Measurements from ENCODE around the gene GDPD5.

Gene GDPD5

GRCh38 chr11:75432911-75433321 lies 92.8 kb downstream of the GDPD5 start, which contains the start of gene KLHL35:
TSS of gene KLHL35 (minus strand) at chr11:75433203. CDS start at chr11:75430629, 2,574 bp downstream.
- Histone ChIP-seq H3K36me3 (ENCODE audit: insufficient read depth, low read length) (no peaks in the 10 kb centered on the region), H3K4me2 (ENCODE audit: low read length) (no peak within 1 kb of the TSS), H3K4me1 (ENCODE audit: control insufficient read depth, insufficient read depth, low read length) (peaks cover 13% of the 10 kb centered on the region), H3K9ac (ENCODE audit: low read depth, low read length) (no peak within 1 kb of the TSS), H3K9me3 (replicated peaks; ENCODE audit: low read length) (peaks cover 6% of the 10 kb centered on the region), H3K4me3 (ENCODE audit: low read length) (no peak within 1 kb of the TSS), H3K27me3 (ENCODE audit: control insufficient read depth, insufficient read depth, low read length) (peaks cover 36% of the 10 kb centered on the region)

DNA sequence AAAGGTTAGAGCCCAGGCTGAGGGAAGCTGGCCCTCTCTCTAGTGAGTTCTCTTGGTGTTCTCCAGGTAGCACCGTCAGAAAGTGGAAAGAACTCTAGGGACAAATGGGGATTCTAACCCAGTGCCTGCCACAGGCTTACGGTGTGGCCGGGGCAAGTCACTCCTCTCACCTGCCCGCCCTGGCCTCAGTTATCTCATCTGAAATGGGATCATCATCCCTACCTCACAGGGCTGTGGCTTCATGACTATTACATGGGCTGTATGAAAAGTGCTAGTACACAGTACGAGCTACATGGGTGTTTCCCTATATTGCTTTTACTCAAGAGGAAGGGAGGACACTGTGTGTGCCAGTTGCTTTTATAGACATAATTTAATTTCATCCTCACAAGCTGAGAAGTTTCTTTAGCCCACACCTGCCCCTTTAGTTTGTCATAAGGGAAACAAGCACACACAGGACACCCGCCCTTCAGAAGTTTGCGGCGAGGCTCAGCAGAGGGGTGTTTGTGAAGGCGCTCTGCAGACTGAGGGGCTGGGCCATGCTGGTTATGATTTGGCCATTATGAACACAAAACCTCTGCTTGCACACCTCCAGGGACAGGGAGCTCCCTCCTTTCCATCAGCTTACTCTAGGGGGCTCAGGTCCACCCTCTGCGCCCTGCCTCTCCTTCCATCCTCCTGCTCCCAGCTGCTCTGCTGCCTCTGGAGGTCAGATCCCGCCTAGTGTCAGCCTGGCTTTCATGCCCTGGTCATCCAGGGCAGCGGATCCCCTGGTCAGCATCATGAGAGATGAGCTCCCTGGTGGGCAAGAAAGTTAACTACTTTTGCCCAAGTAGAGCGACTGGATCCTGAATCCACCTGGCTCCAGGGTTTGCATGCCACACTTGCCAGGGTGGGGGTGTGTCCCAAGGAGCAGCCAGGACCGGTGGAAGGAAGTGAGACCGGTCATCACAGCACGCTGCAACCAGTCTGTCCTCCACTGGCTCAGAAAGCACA lies 93.9 kb downstream of the GDPD5 start:
- no peak overlapping the region for H3K4me2 ChIP-seq (ENCODE audit: low read length)
- H3K27me3 ChIP-seq (ENCODE audit: control insufficient read depth, insufficient read depth, low read length): peaks cover 36% of the 10 kb centered on the region
- H3K4me3 ChIP-seq (ENCODE audit: low read length): no peak overlapping the region

GRCh38 chr11:75430714-75431532 lies 94.8 kb downstream of the GDPD5 start:
- Histone ChIP-seq H3K4me2 (ENCODE audit: low read length) (peak overlapping the region; percentile 89), H3K4me3 (ENCODE audit: low read length) (peak overlapping the region; percentile 71), H3K4me1 (ENCODE audit: control insufficient read depth, insufficient read depth, low read length) (peaks cover 13% of the 10 kb centered on the region), H3K27me3 (ENCODE audit: control insufficient read depth, insufficient read depth, low read length) (peaks cover 36% of the 10 kb centered on the region), H3K9ac (ENCODE audit: low read depth, low read length) (peak overlapping the region; percentile 51), H3K36me3 (ENCODE audit: insufficient read depth, low read length) (no peaks in the 10 kb centered on the region), H3K9me3 (replicated peaks; ENCODE audit: low read length) (peaks cover 6% of the 10 kb centered on the region)

More for the DNA sequence above, 93.9 kb downstream of the GDPD5 start:
- Histone ChIP-seq H3K9me3 (replicated peaks; ENCODE audit: low read length) (peaks cover 6% of the 10 kb centered on the region), H3K9ac (ENCODE audit: low read depth, low read length) (no peak overlapping the region), H3K4me1 (ENCODE audit: control insufficient read depth, insufficient read depth, low read length) (peaks cover 13% of the 10 kb centered on the region), H3K36me3 (ENCODE audit: insufficient read depth, low read length) (no peaks in the 10 kb centered on the region)

- peak overlapping the region; percentile 89 for H3K4me2 ChIP-seq (ENCODE audit: low read length)
- H3K36me3 ChIP-seq (ENCODE audit: insufficient read depth, low read length): no peaks in the 10 kb centered on the region
- H3K4me1 ChIP-seq (ENCODE audit: control insufficient read depth, insufficient read depth, low read length): peaks cover 13% of the 10 kb centered on the region
- H3K9me3 ChIP-seq (replicated peaks; ENCODE audit: low read length): peaks cover 6% of the 10 kb centered on the region
- H3K27me3 ChIP-seq (ENCODE audit: control insufficient read depth, insufficient read depth, low read length): peaks cover 36% of the 10 kb centered on the region
- H3K9ac ChIP-seq (ENCODE audit: low read depth, low read length): peak overlapping the region; percentile 51
- peak overlapping the region; percentile 71 for H3K4me3 ChIP-seq (ENCODE audit: low read length)
These were observed 95.6 kb downstream of the GDPD5 start for GRCh38 chr11:75429902-75430713.

GRCh38 chr11:75429641-75429901 lies 96.2 kb downstream of the GDPD5 start:
- Histone ChIP-seq H3K27me3 (ENCODE audit: control insufficient read depth, insufficient read depth, low read length) (peaks cover 36% of the 10 kb centered on the region), H3K9ac (ENCODE audit: low read depth, low read length) (no peak overlapping the region), H3K4me1 (ENCODE audit: control insufficient read depth, insufficient read depth, low read length) (peaks cover 13% of the 10 kb centered on the region), H3K9me3 (replicated peaks; ENCODE audit: low read length) (peaks cover 6% of the 10 kb centered on the region), H3K4me3 (ENCODE audit: low read length) (peak overlapping the region; percentile 71), H3K4me2 (ENCODE audit: low read length) (peak overlapping the region; percentile 89), H3K36me3 (ENCODE audit: insufficient read depth, low read length) (no peaks in the 10 kb centered on the region)

GRCh38 chr11:75428989-75429640 lies 96.6 kb downstream of the GDPD5 start:
- H3K9ac ChIP-seq (ENCODE audit: low read depth, low read length): no peak overlapping the region
- H3K9me3 ChIP-seq (replicated peaks; ENCODE audit: low read length): peaks cover 6% of the 10 kb centered on the region
- H3K4me2 ChIP-seq (ENCODE audit: low read length): peak overlapping the region; percentile 89
- H3K4me3 ChIP-seq (ENCODE audit: low read length): peak overlapping the region; percentile 71
- H3K36me3 ChIP-seq (ENCODE audit: insufficient read depth, low read length): no peaks in the 10 kb centered on the region
- H3K4me1 ChIP-seq (ENCODE audit: control insufficient read depth, insufficient read depth, low read length): peaks cover 13% of the 10 kb centered on the region
- peaks cover 36% of the 10 kb centered on the region for H3K27me3 ChIP-seq (ENCODE audit: control insufficient read depth, insufficient read depth, low read length)

- peaks cover 13% of the 10 kb centered on the region for H3K4me1 ChIP-seq (ENCODE audit: control insufficient read depth, insufficient read depth, low read length)
- peak overlapping the region; percentile 32 for H3K9ac ChIP-seq (ENCODE audit: low read depth, low read length)
- H3K36me3 ChIP-seq (ENCODE audit: insufficient read depth, low read length): peaks cover under 1% of the 10 kb centered on the region
- peak overlapping the region; percentile 63 for H3K4me3 ChIP-seq (ENCODE audit: low read length)
- peaks cover 32% of the 10 kb centered on the region for H3K27me3 ChIP-seq (ENCODE audit: control insufficient read depth, insufficient read depth, low read length)
- H3K4me2 ChIP-seq (ENCODE audit: low read length): peak overlapping the region; percentile 82
- peaks cover 6% of the 10 kb centered on the region for H3K9me3 ChIP-seq (replicated peaks; ENCODE audit: low read length)
These were observed 97.4 kb downstream of the GDPD5 start for GRCh38 chr11:75428281-75428724.

DNA sequence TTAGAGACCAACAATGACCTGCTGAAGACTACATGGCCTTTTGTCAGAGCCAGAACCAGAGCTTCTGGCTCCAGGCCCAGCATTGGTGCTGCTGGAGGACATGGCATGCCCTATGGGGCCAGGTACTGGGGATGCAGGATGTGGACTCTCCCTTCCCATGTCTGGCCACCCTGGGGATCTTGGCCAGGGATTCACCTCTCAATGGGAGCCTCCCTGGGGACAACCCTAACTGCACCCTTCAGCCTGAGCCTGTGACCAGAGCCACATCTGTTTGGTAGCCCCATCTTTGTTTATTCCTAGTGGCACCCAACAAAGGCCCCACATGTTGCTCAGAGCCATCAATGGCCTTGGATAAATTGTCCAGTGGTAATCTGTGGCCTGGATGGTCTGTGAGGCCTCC lies 98.6 kb downstream of the GDPD5 start:
- Histone ChIP-seq H3K27me3 (ENCODE audit: control insufficient read depth, insufficient read depth, low read length) (peaks cover 20% of the 10 kb centered on the region), H3K4me2 (ENCODE audit: low read length) (no peak overlapping the region), H3K9ac (ENCODE audit: low read depth, low read length) (no peak overlapping the region), H3K4me1 (ENCODE audit: control insufficient read depth, insufficient read depth, low read length) (peaks cover 13% of the 10 kb centered on the region), H3K4me3 (ENCODE audit: low read length) (no peak overlapping the region), H3K9me3 (replicated peaks; ENCODE audit: low read length) (peaks cover 6% of the 10 kb centered on the region), H3K36me3 (ENCODE audit: insufficient read depth, low read length) (peaks cover 4% of the 10 kb centered on the region)

GRCh38 chr11:75426720-75427086 lies 99.0 kb downstream of the GDPD5 start:
- Histone ChIP-seq H3K4me1 (ENCODE audit: control insufficient read depth, insufficient read depth, low read length) (peaks cover 13% of the 10 kb centered on the region), H3K9ac (ENCODE audit: low read depth, low read length) (no peak overlapping the region), H3K4me2 (ENCODE audit: low read length) (no peak overlapping the region), H3K4me3 (ENCODE audit: low read length) (no peak overlapping the region), H3K36me3 (ENCODE audit: insufficient read depth, low read length) (peaks cover 4% of the 10 kb centered on the region), H3K9me3 (replicated peaks; ENCODE audit: low read length) (peaks cover 6% of the 10 kb centered on the region), H3K27me3 (ENCODE audit: control insufficient read depth, insufficient read depth, low read length) (peaks cover 16% of the 10 kb centered on the region)

DNA sequence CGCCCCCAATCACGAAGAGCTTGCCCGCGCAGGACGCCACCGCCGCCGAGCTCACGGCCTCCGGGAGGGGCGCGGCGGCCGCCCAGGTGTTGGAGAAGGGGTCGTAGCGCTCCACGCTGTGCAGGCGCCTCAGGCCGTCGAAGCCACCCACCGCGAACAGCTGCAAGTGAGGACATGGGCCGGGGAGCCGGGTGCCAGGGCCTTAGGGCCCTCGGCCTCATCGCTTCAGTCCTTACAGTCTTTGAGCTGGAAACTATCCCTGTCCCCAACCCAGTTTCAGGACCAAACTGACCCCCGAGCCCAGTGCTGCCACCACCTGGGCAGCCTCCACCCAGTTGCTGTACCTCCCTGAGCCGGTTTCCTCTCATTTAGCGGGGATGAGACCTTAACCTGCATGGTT lies 100.3 kb downstream of the GDPD5 start:
- peaks cover 4% of the 10 kb centered on the region for H3K36me3 ChIP-seq (ENCODE audit: insufficient read depth, low read length)
- peaks cover 3% of the 10 kb centered on the region for H3K27me3 ChIP-seq (ENCODE audit: control insufficient read depth, insufficient read depth, low read length)
- peaks cover 9% of the 10 kb centered on the region for H3K4me1 ChIP-seq (ENCODE audit: control insufficient read depth, insufficient read depth, low read length)
- no peak overlapping the region for H3K4me2 ChIP-seq (ENCODE audit: low read length)
- no peak overlapping the region for H3K9ac ChIP-seq (ENCODE audit: low read depth, low read length)
- H3K4me3 ChIP-seq (ENCODE audit: low read length): no peak overlapping the region
- H3K9me3 ChIP-seq (replicated peaks; ENCODE audit: low read length): peaks cover 6% of the 10 kb centered on the region
